K562 (cell line): ENCODE results near the gene MYL9.

Experiments used
- IFI16 ChIP-seq: fragments of 250-450 bp; sonication (Bioruptor Pico); IDR thresholded peaks from 2 replicates; pipeline ENCODE4 v2.1.2; 2022; ENCODE audit warnings: mild to moderate bottlenecking, inconsistent platforms
- ILK ChIP-seq: fragments of 450-650 bp; IDR thresholded peaks from 2 replicates; pipeline ENCODE4 v1.6.1; 2016; ENCODE audit warnings: missing genetic modification characterization, low read depth, mild to moderate bottlenecking, missing compliant biosample characterization, moderate library complexity, borderline replicate concordance
- SIN3A ChIP-seq, 2 experiments: fragments of 150-350 bp in 1 of 2; IDR thresholded peaks; 2 replicates each; pipeline ENCODE4 v1.6.1; 2011 to 2016; ENCODE audit warnings: borderline replicate concordance in 2 of 2, low read depth in 2 of 2, low read length in 2 of 2, mild to moderate bottlenecking in 2 of 2, moderate library complexity in 2 of 2; ENCODE audit not compliant: control insufficient read depth in 1 of 2
- SMC3 ChIP-seq: conservative IDR thresholded peaks from 2 replicates; pipeline ENCODE4 v1.6.1; 2011; ENCODE audit warnings: low read depth, low read length, improper control_type of control experiment; ENCODE audit not compliant: insufficient read depth

GRCh38 chr20:36501367-36502006 is 39.8 kb upstream of the MYL9 start:
- no peak for TF ChIP-seq IFI16 (CRISPR knock-in tag)
- TF ChIP-seq ILK (tag), result no peak
- no peak for TF ChIP-seq SMC3
- no peak for TF ChIP-seq SIN3A (IDR thresholded peaks at IDR 0.05; ENCODE audit: borderline replicate concordance in 2 of 2, control insufficient read depth in 1 of 2, low read depth in 2 of 2, low read length in 2 of 2)
